ENCODE measurements around the gene MEIOSIN. TPM values are rescaled to one million over a fixed set of nuclear protein-coding genes. Genes with fewer than 3 reads are reported as not detected.
A peak's percentile ranks its signal among the peaks of the same experiment; 100 is the strongest.

Gene MEIOSIN
- total and polyA plus RNA-seq, 2 of the 13 experiments (the other 11 are each of a cell fraction or from before 2014, with no cell fraction given): not detected

DNA sequence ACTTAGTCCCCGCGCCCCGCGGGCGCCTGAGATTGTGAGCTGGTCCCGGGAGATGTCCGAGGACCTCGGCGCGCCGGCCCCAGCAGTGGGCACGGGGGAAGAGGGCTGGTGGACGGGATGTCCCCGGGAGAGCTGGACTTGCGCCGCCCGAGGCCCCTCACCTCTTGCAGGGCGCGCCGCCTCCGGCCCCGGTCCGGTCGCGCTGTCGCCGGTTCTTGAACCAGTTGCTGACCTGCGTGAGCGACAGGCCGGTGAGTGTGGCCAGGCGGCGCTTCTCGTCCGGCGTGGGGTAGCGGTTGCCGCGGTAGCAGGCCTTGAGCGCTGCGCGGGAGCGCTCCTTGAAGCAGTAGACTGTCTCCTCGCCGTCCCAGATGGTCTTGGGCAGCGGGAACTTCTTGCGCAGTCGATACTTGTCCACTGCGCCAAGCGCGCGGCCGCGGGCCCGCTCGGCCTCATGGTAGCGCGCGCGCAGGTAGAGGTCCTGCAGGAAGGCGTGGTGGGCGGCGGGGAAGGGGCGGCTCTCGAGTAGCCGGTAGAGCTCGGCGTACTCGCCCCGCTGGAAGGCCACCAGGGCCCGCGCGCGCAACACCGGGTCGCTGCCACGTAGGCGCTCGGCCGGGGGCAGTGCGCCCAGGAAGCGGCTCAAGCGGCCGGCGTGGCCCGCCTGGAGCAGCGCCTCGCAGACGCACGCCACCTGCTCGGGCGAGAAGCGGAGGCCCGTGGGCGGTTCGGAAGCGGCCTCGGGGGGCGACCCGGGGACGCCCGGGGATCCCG is 34.8 kb downstream of the MEIOSIN start (continued):
- TF ChIP-seq, protein P1, sequence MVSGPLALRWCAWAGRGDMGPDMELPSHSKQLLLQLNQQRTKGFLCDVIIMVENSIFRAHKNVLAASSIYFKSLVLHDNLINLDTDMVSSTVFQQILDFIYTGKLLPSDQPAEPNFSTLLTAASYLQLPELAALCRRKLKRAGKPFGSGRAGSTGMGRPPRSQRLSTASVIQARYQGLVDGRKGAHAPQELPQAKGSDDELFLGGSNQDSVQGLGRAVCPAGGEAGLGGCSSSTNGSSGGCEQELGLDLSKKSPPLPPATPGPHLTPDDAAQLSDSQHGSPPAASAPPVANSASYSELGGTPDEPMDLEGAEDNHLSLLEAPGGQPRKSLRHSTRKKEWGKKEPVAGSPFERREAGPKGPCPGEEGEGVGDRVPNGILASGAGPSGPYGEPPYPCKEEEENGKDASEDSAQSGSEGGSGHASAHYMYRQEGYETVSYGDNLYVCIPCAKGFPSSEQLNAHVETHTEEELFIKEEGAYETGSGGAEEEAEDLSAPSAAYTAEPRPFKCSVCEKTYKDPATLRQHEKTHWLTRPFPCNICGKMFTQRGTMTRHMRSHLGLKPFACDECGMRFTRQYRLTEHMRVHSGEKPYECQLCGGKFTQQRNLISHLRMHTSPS (CRISPR knock-in tag; IDR thresholded peaks at IDR 0.05; ENCODE audit: low read depth): no peak
- TF ChIP-seq, protein P2, sequence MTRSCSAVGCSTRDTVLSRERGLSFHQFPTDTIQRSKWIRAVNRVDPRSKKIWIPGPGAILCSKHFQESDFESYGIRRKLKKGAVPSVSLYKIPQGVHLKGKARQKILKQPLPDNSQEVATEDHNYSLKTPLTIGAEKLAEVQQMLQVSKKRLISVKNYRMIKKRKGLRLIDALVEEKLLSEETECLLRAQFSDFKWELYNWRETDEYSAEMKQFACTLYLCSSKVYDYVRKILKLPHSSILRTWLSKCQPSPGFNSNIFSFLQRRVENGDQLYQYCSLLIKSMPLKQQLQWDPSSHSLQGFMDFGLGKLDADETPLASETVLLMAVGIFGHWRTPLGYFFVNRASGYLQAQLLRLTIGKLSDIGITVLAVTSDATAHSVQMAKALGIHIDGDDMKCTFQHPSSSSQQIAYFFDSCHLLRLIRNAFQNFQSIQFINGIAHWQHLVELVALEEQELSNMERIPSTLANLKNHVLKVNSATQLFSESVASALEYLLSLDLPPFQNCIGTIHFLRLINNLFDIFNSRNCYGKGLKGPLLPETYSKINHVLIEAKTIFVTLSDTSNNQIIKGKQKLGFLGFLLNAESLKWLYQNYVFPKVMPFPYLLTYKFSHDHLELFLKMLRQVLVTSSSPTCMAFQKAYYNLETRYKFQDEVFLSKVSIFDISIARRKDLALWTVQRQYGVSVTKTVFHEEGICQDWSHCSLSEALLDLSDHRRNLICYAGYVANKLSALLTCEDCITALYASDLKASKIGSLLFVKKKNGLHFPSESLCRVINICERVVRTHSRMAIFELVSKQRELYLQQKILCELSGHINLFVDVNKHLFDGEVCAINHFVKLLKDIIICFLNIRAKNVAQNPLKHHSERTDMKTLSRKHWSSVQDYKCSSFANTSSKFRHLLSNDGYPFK (CRISPR knock-in tag; IDR thresholded peaks at IDR 0.05; ENCODE audit: borderline replicate concordance): no peak; the same call in 1 of the 2 replicates
- TF ChIP-seq HDAC1 (CRISPR knock-in tag; IDR thresholded peaks at IDR 0.05): peak; percentile 34; the same call in 1 of the 2 replicates
- TF ChIP-seq KDM5B (CRISPR knock-in tag; IDR thresholded peaks at IDR 0.05; ENCODE audit: borderline replicate concordance): 0 out of 2 replicates have a peak, but pooled peaks have one; percentile 45
- TF ChIP-seq ZFY (CRISPR knock-in tag; IDR thresholded peaks at IDR 0.05): peak; percentile 84
- 0 out of 2 replicates have a peak, but pooled peaks have one; percentile 8 for TF ChIP-seq PPARG (CRISPR knock-in tag; conservative IDR thresholded peaks at IDR 0.05)
- no peak for TF ChIP-seq BRF2 (CRISPR knock-in tag; IDR thresholded peaks at IDR 0.05)
- 0 out of 4 replicates have a peak, but pooled peaks of 1 of the 2 experiments have one; percentile 26 for TF ChIP-seq POLR2A (IDR thresholded peaks at IDR 0.05; ENCODE audit: insufficient read depth in 1 of 2, low read depth in 2 of 2, low read length in 2 of 2)
- no peak for TF ChIP-seq MXD4 (CRISPR knock-in tag; IDR thresholded peaks at IDR 0.05)
- no peak; the same call in none of the 2 replicates for TF ChIP-seq ZFP36L1 (CRISPR knock-in tag; IDR thresholded peaks at IDR 0.05)
- no peak; the same call in none of the 2 replicates for TF ChIP-seq ZNF777 (CRISPR knock-in tag; IDR thresholded peaks at IDR 0.05)
- TF ChIP-seq, protein P3, sequence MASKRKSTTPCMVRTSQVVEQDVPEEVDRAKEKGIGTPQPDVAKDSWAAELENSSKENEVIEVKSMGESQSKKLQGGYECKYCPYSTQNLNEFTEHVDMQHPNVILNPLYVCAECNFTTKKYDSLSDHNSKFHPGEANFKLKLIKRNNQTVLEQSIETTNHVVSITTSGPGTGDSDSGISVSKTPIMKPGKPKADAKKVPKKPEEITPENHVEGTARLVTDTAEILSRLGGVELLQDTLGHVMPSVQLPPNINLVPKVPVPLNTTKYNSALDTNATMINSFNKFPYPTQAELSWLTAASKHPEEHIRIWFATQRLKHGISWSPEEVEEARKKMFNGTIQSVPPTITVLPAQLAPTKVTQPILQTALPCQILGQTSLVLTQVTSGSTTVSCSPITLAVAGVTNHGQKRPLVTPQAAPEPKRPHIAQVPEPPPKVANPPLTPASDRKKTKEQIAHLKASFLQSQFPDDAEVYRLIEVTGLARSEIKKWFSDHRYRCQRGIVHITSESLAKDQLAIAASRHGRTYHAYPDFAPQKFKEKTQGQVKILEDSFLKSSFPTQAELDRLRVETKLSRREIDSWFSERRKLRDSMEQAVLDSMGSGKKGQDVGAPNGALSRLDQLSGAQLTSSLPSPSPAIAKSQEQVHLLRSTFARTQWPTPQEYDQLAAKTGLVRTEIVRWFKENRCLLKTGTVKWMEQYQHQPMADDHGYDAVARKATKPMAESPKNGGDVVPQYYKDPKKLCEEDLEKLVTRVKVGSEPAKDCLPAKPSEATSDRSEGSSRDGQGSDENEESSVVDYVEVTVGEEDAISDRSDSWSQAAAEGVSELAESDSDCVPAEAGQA (IDR thresholded peaks at IDR 0.05; ENCODE audit: low read depth): no peak
- TF ChIP-seq, protein P3 (CRISPR knock-in tag; IDR thresholded peaks at IDR 0.05; ENCODE audit: borderline replicate concordance): no peak
- peak; percentile 58; the same call in 1 of the 2 replicates for TF ChIP-seq MXD3 (CRISPR knock-in tag; IDR thresholded peaks at IDR 0.05)
- TF ChIP-seq NCOR1 (IDR thresholded peaks at IDR 0.05; ENCODE audit: borderline replicate concordance, low read length): no peak
- TF ChIP-seq SOX6 (IDR thresholded peaks at IDR 0.05): no peak
- no peak for TF ChIP-seq SOX6 (CRISPR knock-in tag; IDR thresholded peaks at IDR 0.05)

Data from HepG2 (cell line).